22Rv1 (cell line): Measurements from ENCODE around the gene SYNE2.

Source experiments
- H3K27ac ChIP-seq: fragments of 450-650 bp; 2 replicates; pipeline ENCODE4 v1.5.1; 2017
- ZFX ChIP-seq: fragments of 450-650 bp; IDR thresholded peaks from 2 replicates; pipeline ENCODE4 v1.6.1; 2017; ENCODE audit warnings: antibody characterized with exemption, borderline replicate concordance
- TF ChIP-seq, protein P1 (sequence below): fragments of 450-650 bp; IDR thresholded peaks from 2 replicates; pipeline ENCODE4 v1.5.1; 2017; ENCODE audit warnings: mild to moderate bottlenecking

Gene SYNE2

DNA sequence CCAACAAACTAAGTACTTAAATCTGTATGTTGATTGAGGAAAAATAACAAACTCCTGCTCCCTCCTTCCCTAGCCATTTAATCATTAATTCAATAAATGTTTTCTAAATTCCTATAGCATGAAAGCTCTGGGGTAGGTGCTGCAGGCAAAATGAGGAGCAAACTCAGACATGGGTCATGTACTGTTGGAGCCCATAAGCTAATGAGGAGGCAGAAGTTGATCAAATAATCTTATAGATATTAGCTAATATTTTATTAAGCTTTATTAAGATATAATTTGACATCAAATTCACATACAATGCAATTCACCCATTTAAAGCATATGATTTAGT, 70.6 kb downstream of the SYNE2 start:
- peak overlapping the region; percentile 65 for H3K27ac ChIP-seq
- TF ChIP-seq, protein P1, sequence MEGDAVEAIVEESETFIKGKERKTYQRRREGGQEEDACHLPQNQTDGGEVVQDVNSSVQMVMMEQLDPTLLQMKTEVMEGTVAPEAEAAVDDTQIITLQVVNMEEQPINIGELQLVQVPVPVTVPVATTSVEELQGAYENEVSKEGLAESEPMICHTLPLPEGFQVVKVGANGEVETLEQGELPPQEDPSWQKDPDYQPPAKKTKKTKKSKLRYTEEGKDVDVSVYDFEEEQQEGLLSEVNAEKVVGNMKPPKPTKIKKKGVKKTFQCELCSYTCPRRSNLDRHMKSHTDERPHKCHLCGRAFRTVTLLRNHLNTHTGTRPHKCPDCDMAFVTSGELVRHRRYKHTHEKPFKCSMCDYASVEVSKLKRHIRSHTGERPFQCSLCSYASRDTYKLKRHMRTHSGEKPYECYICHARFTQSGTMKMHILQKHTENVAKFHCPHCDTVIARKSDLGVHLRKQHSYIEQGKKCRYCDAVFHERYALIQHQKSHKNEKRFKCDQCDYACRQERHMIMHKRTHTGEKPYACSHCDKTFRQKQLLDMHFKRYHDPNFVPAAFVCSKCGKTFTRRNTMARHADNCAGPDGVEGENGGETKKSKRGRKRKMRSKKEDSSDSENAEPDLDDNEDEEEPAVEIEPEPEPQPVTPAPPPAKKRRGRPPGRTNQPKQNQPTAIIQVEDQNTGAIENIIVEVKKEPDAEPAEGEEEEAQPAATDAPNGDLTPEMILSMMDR = no peak
- TF ChIP-seq ZFX = no peak

GRCh38 chr14:63924375-63924774, 71.6 kb downstream of the SYNE2 start:
- H3K27ac ChIP-seq = no peak overlapping the region
- TF ChIP-seq, protein P1 = no peak
- TF ChIP-seq ZFX = no peak

- H3K27ac ChIP-seq = no peak overlapping the region
- no peak for TF ChIP-seq ZFX
- TF ChIP-seq, protein P1 = no peak
Observed at GRCh38 chr14:63926641-63927040, 73.8 kb downstream of the SYNE2 start.

DNA sequence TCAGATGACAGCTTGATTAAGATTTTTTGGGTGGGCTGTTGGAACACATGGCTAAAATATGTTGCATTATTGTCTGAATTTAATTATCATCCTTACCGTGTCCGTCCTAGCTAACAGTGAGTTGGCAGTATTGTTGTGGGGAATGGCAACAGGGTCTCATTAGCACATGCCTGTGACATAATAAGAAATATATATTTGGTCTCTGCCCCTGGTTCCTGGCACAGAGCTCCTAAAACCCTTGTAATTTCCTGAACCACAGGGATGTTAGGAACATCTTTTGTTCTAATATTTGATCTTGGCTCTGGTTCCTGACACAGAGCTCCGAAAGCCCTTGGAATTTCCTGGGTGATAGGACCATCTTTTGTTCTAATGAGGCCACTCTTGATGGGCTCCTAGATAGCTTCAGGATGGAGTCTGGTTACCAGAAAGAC, 76.0 kb downstream of the SYNE2 start:
- H3K27ac ChIP-seq = no peak overlapping the region
- no peak for TF ChIP-seq ZFX
- TF ChIP-seq, protein P1 = no peak

- no peak for TF ChIP-seq ZFX
- TF ChIP-seq, protein P1 = no peak
- H3K27ac ChIP-seq = no peak overlapping the region
Observed at GRCh38 chr14:63933110-63933509, 80.3 kb downstream of the SYNE2 start.

DNA sequence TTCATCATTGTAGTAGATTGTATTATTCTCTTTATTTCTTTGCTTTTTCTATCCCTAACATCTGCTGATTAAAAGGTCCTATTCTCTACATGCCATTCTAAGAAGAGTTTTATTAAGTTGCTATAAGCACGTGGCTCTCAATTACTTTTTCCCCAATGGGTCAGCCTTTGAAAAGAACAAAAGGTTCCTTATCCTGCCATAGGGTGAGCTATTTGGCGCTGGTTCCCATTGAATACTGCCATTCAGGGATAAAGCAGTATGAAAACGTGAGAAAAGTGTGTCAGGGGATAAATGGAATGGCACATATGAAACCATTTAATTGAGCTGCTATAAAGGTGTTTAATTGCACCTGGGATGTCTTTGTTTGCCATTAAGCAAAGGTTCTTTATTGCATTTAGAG, 80.9 kb downstream of the SYNE2 start:
- H3K27ac ChIP-seq = no peak overlapping the region
- no peak for TF ChIP-seq ZFX
- TF ChIP-seq, protein P1 = no peak

DNA sequence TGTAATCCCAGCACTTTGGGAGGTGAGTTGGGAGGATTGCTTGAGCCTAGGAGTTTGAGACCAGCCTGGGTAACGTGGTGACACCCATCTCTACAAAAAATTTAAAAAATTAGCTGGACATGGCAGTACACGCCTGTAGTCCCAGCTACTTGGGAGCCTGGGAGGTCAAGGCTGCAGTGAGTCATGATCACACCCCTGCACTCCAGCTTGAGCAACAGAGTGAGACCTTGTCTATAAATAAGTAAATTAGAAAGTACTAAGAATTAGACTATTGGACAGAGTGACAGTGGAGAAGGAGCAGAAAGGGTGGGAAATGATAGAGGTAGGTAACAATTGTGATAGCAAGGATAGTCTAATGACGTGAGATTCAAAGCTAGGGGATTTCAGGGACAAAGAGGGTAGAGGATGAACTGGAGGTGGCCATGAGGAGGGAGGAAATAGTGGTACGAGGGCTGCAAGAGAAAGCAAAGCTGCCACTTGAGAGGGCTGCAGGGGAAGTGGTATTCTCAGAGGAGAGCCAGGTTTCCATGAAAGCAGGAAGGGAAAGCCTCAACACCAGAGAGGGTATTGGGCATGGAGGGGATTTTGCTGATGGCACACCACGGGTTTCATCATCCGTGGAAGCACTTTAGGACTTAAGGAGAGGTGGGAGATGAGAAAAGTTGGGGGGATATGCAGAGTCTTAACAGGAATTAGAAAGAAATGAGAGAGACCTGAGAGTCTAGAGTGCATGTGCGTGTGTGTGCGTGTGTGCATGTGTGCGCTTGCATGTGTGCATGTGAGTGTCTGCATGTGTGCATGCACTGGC, 85.6 kb downstream of the SYNE2 start:
- TF ChIP-seq ZFX = no peak
- TF ChIP-seq, protein P1 = no peak
- no peak overlapping the region for H3K27ac ChIP-seq
